ENCODE results near the gene GGCT.
A peak's percentile ranks its signal among the peaks of the same experiment; 100 is the strongest.
"Not testable (repeated sequence)": the region's sequence is repeated elsewhere in the genome, so short reads cannot be mapped to it uniquely, and the experiment has no call there.

The GGCT gene

GRCh38 chr7:30504301-30505173 lies at the start of gene GGCT:
GGCT (minus strand) TSS chr7:30504829; CDS start chr7:30504709, 120 bp downstream.
- peak; percentile 97 for DNase-seq

DNA sequence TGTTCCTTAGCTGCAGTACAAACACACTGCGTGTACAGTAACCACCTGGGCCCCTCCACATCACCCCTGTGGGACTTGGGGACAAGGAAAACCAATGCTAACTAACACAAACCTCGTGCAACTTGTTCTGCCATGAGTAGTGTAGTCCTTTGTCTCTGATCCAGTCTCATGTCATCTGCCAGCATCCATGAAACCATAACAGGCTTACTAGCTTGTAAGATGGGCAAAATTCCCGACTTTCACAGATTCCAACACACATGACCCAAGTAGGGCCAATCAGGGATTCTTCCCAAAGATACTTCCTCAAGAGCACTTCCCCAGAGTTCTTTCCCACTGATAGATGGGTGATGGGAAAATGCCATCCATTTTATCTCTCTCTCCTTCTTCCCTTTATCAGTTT lies 48.9 kb upstream of the GGCT start:
- no peak for DNase-seq

GRCh38 chr7:30553141-30553540 lies 48.5 kb upstream of the GGCT start:
- no peak for DNase-seq

- DNase-seq: no peak
These were observed 47.7 kb upstream of the GGCT start for GRCh38 chr7:30552330-30552729.

- DNase-seq: no peak
These were observed 45.4 kb upstream of the GGCT start for GRCh38 chr7:30549931-30550493.

DNA sequence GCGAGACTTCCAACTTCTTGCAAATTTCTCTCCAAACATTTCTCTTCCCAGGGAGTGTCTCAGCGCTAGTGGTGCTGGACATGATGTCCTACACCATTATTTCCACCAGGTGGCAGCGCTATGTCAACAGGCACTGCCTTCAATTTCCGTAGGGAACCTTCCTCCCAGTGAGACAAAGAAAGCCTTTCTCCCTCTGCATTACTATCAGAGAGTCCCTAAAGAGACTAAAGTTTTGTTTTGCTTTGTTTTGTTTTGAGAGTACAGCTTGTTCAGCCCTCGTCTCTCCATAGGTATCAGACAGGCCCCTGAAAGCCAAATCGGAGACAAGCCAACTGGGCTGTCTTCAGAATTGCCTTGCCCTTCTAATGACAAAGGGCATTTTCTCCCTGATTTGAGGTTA lies 44.2 kb upstream of the GGCT start:
- peak; percentile 13 for DNase-seq

- no peak for DNase-seq
These were observed 42.0 kb upstream of the GGCT start for GRCh38 chr7:30546596-30546995.

- no peak for DNase-seq
These were observed 41.3 kb upstream of the GGCT start for GRCh38 chr7:30545791-30546555.

GRCh38 chr7:30543813-30544525 lies 39.3 kb upstream of the GGCT start:
- DNase-seq: no peak

GRCh38 chr7:30543115-30543514 lies 38.5 kb upstream of the GGCT start:
- not testable (repeated sequence) for DNase-seq

- no peak for DNase-seq
These were observed 29.3 kb upstream of the GGCT start for GRCh38 chr7:30533886-30534285.

DNA sequence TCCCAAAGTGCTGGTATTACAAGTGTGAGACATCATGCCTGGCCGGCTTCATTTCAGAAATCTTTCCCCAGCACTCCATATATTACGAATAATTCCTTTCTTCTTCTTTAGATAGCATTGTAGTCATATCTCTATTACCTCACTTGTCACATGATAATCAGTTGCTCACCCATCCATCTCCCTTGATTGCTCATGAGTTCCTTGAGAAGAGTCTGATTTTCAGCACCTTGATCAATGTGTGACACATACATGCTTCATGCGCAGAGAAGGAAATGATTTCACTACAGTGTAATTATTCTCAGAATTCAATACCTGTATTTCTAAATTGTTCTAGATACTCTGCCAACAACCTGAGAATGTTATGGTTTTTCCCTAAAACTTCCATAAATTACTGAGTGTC lies 26.7 kb upstream of the GGCT start:
- DNase-seq: no peak

DNA sequence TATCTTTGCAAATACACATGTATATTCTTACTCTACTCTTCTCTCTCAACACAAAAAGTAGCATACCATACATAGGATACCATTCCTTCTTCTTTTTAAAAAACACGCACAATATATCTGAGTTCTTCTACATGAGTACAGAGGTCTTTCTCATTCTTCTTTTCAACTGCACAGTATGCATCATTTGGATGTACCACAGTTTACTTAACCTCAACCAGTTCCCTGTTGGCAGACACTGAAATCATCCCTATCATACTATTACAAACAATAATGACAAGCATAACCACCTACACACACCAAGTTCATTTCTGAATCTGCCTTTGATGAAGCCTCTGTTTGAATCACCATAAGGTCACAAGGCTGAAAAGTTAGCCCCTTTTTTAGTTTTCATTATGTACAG lies 25.7 kb upstream of the GGCT start:
- DNase-seq: no peak

DNA sequence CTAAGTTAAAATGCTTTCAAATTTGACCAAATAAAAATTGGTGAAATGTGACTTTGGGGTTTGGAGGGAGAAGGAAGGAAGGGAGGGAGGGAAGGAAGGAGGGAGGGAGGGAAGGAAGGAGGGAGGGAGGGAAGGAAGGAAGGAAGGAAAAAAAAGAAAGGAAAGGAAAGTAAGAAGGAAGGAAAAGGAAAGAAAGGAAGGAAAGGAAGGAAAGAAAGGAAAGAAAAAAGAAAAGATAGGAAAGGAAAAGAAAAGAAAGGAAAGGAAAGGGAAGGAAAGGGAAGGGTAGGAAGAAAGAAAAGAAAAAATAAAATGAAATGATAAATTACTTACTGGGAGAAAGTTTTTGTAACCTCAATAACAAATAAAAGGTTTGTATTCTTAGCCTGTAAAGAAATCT lies 24.1 kb upstream of the GGCT start:
- no peak for DNase-seq

DNA sequence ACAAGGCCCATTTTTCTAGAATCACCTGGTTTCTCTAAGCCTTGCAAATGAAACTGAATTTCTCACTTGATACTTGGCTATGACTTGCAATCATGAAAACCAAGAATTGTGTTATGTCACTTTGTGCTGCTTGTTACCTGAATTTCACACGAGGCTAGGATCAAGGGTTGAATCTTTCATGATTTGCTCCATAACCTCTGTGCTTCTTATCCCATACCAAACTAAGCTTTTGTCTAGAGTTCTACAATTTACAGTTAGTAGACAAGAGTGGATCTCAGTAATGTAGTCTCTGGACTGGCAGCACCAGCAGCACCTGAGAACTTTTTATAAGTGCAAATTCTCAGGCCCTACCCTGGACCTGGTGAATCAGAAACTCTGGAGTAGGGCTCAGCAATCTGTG lies 22.7 kb upstream of the GGCT start:
- not testable (repeated sequence) for DNase-seq

DNA sequence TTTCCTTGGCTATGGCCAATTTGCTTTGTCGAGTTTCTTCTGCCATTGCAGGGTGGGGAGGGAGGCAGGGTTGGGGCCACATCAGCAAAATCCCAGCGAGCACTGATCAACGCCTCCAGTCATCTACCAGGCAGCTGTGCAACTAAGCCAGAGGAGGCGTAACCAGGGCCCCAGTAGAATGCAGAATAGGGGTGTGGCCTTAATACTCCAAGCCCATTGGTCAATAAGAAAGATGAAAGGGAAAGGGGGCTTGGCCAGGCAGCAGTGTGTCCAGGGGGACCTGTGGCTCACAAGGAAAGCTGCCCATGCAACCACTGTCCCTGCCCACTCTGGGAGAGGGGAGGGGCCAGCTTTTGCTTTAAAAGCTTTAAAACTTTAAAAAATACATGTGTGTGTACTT lies 21.5 kb upstream of the GGCT start:
- no peak for DNase-seq

DNA sequence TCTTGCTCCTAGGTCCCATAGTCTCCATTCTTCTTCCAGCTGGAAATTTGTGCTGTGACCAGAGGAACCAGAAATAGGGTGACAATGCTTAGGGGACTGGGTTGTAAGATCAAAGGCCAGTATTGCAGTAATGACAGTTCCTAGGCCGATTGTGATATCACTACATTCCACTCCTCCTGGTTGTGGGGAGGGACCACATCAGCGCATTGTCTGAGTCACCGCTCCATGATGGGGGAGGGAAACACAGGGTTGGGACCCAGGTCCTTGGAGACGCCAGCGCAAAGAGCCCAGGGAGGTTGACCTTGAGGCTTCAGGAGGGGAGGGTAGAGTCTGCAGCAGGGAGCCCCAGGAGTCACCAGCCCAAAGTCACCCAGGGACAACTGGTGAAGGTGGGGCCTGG lies 20.8 kb upstream of the GGCT start:
- no peak for DNase-seq

DNA sequence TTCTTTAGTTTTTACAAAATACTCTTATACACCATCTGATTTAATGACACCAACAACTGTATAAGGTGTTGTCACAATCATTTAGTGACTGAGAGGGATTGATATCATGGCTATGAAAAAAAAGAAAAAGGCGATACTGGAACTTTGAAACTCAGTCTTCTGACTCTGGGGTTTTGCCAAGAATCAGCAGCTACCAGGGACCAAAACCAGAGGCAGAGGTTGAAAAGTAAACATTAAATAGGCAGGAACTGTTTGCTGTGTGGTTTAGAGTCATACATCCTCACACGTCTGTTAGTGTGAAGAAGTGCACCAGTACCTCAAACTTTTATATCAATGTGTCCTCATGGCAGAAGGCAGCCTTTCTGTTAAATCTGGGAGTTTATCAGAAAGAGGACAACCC lies 19.9 kb upstream of the GGCT start:
- DNase-seq: no peak

- no peak for DNase-seq
These were observed 18.8 kb upstream of the GGCT start for GRCh38 chr7:30523466-30523865.

DNA sequence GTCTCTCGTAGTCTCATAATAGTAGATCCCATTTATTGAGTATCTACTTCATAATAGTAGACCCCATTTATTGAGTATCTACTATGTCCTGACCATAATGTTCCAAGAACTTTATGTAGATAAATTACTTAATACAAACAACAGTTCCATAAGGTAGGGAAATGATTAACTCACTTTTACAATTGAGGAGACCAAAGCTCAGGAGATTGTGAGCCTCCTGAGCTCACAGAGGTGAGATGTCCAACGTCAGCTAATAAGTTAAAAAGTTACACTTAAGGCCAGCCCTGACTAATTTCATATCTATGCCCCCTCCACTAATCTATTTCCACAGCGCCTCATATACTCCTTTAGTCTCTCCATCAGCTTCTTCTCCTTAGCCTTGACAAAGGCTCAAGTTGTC lies 17.5 kb upstream of the GGCT start:
- DNase-seq: no peak

- no peak for DNase-seq
These were observed 16.9 kb upstream of the GGCT start for GRCh38 chr7:30521532-30521931.

DNA sequence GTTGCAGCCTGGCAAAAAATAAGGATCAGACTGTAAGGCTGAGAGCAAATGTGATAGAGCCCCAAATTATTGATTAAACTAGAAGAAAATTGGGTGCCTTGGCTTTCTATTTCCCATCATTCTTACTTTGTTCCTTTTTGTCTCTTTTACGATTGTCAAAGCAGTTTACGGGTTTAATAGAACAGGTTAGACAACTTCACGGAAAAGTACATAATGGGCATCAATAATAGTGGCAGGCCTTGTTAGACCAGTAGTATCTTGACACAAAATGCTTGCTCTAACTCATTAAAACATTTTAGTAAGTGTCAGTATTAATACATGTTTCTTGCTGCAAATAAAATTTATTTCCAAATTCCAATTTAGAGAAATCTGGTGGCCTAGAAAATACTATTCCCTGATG lies 14.5 kb upstream of the GGCT start:
- DNase-seq: no peak

DNA sequence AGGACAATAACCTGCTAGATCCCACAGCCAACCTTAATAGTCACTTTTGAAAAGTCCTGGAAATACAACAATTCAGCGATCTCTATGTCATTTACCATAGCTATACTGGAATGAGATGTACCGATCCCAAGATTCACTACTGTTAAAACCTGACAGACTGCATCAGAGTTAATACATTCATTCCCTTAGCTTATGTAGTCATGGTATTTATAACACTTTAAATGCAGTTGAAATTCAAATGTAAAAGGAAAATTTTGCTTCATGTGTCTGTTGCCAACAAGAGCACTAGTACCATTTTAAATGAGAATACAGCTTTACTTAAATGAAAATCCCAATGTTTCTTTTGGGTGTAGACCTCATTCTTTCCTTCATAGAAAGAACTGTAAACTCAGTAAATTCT lies 11.1 kb upstream of the GGCT start:
- DNase-seq: no peak
